Naive B cell (primary cell): ENCODE results near the gene ETV5. TPM values are rescaled to one million over a fixed set of nuclear protein-coding genes. Genes with fewer than 3 reads are reported as not detected.
"Not testable (repeated sequence)": the region's sequence is repeated elsewhere in the genome, so short reads cannot be mapped to it uniquely, and the experiment has no call there.

Experiments used
- ATAC-seq, 2 donors: fragments of 150-1000 bp; cut with Tn5 transposase; 2 replicates each; pipeline ENCODE4 v1.10.0; 2021; ENCODE audit warnings: low read depth in 2 of 2, mild to moderate bottlenecking in 2 of 2, moderate library complexity in 2 of 2
- DNase-seq: peaks from one replicate; pipeline ENCODE4 v3.0.0; 2022
- H3K27ac Mint-ChIP-seq, 6 donors: one replicate each; pipeline ENCODE4 v1.8.0; 2020 to 2022; ENCODE audit warnings: mild to moderate bottlenecking in 6 of 6, mixed read lengths in 6 of 6, moderate library complexity in 5 of 6, inconsistent platforms in 2 of 6
- H3K27me3 Mint-ChIP-seq, 3 donors: one replicate each; pipeline ENCODE4 v1.8.0; 2021 to 2022; ENCODE audit warnings: mixed read lengths in 3 of 3, mild to moderate bottlenecking in 1 of 3
- H3K36me3 Mint-ChIP-seq, 2 donors: one replicate each; pipeline ENCODE4 v1.8.0; 2020 to 2022; ENCODE audit warnings: mixed read lengths in 2 of 2, inconsistent platforms in 1 of 2, mild to moderate bottlenecking in 1 of 2
- H3K4me1 Mint-ChIP-seq, 3 donors: one replicate each; pipeline ENCODE4 v1.8.0; 2020 to 2022; ENCODE audit warnings: mixed read lengths in 3 of 3, inconsistent platforms in 1 of 3, mild to moderate bottlenecking in 1 of 3, moderate library complexity in 1 of 3
- H3K4me3 Mint-ChIP-seq, 8 donors: one replicate each; pipeline ENCODE4 v1.8.0; 2020 to 2022; ENCODE audit warnings: mild to moderate bottlenecking in 8 of 8, mixed read lengths in 8 of 8, moderate library complexity in 8 of 8, inconsistent platforms in 2 of 8
- H3K9me3 Mint-ChIP-seq, 7 donors: one replicate each; pipeline ENCODE4 v1.8.0; 2020 to 2022; ENCODE audit warnings: mixed read lengths in 7 of 7, mild to moderate bottlenecking in 5 of 7, inconsistent platforms in 2 of 7, moderate library complexity in 1 of 7
- polyA plus RNA-seq, 6 donors: library from polyadenylated mRNA; unstranded; fragments of 300-500 nt; fragmentation: Illumina TruSeq; gene quantifications; one replicate each; pipeline ENCODE4 v1.2.3, GENCODE V29; 2021; ENCODE audit warnings: low read depth in 6 of 6

The ETV5 gene
- polyA plus RNA-seq, 6 donors from 2014 or later = 0.96 to 1.7 (median 1.1) TPM

- Mint-ChIP-seq H3K9me3 (peaks cover 0 to 12% (median 7%) of the 10 kb centered on the region in 7 donors), H3K36me3 (peaks cover 0 to 5% of the 10 kb centered on the region in 2 donors), H3K27me3 (peaks cover 14 to 19% (median 19%) of the 10 kb centered on the region in 3 donors), H3K27ac (no peak overlapping the region), H3K4me3 (no peak overlapping the region), H3K4me1 (no peaks in the 10 kb centered on the region)
- DNase-seq = no peak
- no peak for ATAC-seq
Measured at GRCh38 chr3:186042521-186043202, 66.2 kb downstream of the ETV5 start.

- H3K4me1 Mint-ChIP-seq = no peaks in the 10 kb centered on the region
- no peak overlapping the region for H3K4me3 Mint-ChIP-seq
- H3K27ac Mint-ChIP-seq = no peak overlapping the region
- no peak for ATAC-seq
- H3K36me3 Mint-ChIP-seq = peaks cover 0 to 5% of the 10 kb centered on the region in 2 donors
- peaks cover 0 to 16% (median 7%) of the 10 kb centered on the region in 7 donors for H3K9me3 Mint-ChIP-seq
- DNase-seq = no peak
- H3K27me3 Mint-ChIP-seq = peaks cover 14 to 24% (median 19%) of the 10 kb centered on the region in 3 donors
Measured at GRCh38 chr3:186042036-186042435, 66.9 kb downstream of the ETV5 start.

- no peak overlapping the region for H3K4me3 Mint-ChIP-seq
- DNase-seq (no peak), ATAC-seq (no peak)
- H3K36me3 Mint-ChIP-seq = peaks cover 0 to 5% of the 10 kb centered on the region in 2 donors
- no peaks in the 10 kb centered on the region for H3K4me1 Mint-ChIP-seq
- peaks cover 13 to 15% (median 13%) of the 10 kb centered on the region in 3 donors for H3K27me3 Mint-ChIP-seq
- no peak overlapping the region for H3K27ac Mint-ChIP-seq
- peaks cover 0 to 16% (median 7%) of the 10 kb centered on the region in 7 donors for H3K9me3 Mint-ChIP-seq
Measured at GRCh38 chr3:186038360-186038759, 70.5 kb downstream of the ETV5 start.

GRCh38 chr3:186035277-186035676 lies 73.6 kb downstream of the ETV5 start:
- Mint-ChIP-seq H3K9me3 (peaks cover 0 to 16% (median 7%) of the 10 kb centered on the region in 7 donors), H3K27ac (no peak overlapping the region), H3K4me3 (no peak overlapping the region), H3K27me3 (peaks cover 0 to 10% (median 0%) of the 10 kb centered on the region in 3 donors), H3K36me3 (peaks cover 0 to 5% of the 10 kb centered on the region in 2 donors), H3K4me1 (no peaks in the 10 kb centered on the region)
- DNase-seq (no peak), ATAC-seq (no peak)

GRCh38 chr3:186032321-186032720 lies 76.6 kb downstream of the ETV5 start:
- no peak overlapping the region for H3K4me3 Mint-ChIP-seq
- peaks cover 0 to 1% (median 0%) of the 10 kb centered on the region in 7 donors for H3K9me3 Mint-ChIP-seq
- no peaks in the 10 kb centered on the region for H3K36me3 Mint-ChIP-seq
- H3K27me3 Mint-ChIP-seq = peaks cover 0 to 6% (median under 1%) of the 10 kb centered on the region in 3 donors
- DNase-seq = no peak
- no peak overlapping the region for H3K27ac Mint-ChIP-seq
- no peak for ATAC-seq
- no peaks in the 10 kb centered on the region for H3K4me1 Mint-ChIP-seq

GRCh38 chr3:186025993-186026392 lies 82.9 kb downstream of the ETV5 start:
- not testable (repeated sequence) for ATAC-seq, H3K4me3 Mint-ChIP-seq, H3K4me1 Mint-ChIP-seq, DNase-seq, H3K27ac Mint-ChIP-seq, H3K9me3 Mint-ChIP-seq, H3K36me3 Mint-ChIP-seq
- H3K27me3 Mint-ChIP-seq = peaks cover 5 to 15% (median 13%) of the 10 kb centered on the region in 3 donors

GRCh38 chr3:186025161-186025560 lies 83.7 kb downstream of the ETV5 start:
- Mint-ChIP-seq H3K9me3 (no peaks in the 10 kb centered on the region), H3K36me3 (no peaks in the 10 kb centered on the region), H3K27ac (peak overlapping the region in 1 of 6 donors; percentile 14), H3K27me3 (peaks cover 5 to 15% (median 12%) of the 10 kb centered on the region in 3 donors), H3K4me1 (no peaks in the 10 kb centered on the region), H3K4me3 (peak overlapping the region in 1 of 8 donors; percentile 18)
- ATAC-seq = no peak
- DNase-seq = no peak

- ATAC-seq = no peak
- peaks cover 5 to 15% (median 7%) of the 10 kb centered on the region in 3 donors for H3K27me3 Mint-ChIP-seq
- no peaks in the 10 kb centered on the region for H3K9me3 Mint-ChIP-seq
- H3K4me3 Mint-ChIP-seq = no peak overlapping the region
- H3K36me3 Mint-ChIP-seq = no peaks in the 10 kb centered on the region
- no peaks in the 10 kb centered on the region for H3K4me1 Mint-ChIP-seq
- no peak overlapping the region for H3K27ac Mint-ChIP-seq
- no peak for DNase-seq
Measured at GRCh38 chr3:186024210-186024609, 84.7 kb downstream of the ETV5 start.

- no peak overlapping the region for H3K4me3 Mint-ChIP-seq
- no peaks in the 10 kb centered on the region for H3K36me3 Mint-ChIP-seq
- no peaks in the 10 kb centered on the region for H3K9me3 Mint-ChIP-seq
- peaks cover 7 to 17% (median 11%) of the 10 kb centered on the region in 3 donors for H3K27me3 Mint-ChIP-seq
- no peak for ATAC-seq
- H3K27ac Mint-ChIP-seq = no peak overlapping the region
- no peaks in the 10 kb centered on the region for H3K4me1 Mint-ChIP-seq
- DNase-seq = no peak
Measured at GRCh38 chr3:186022931-186023330, 86.0 kb downstream of the ETV5 start.

GRCh38 chr3:186021673-186022362 lies 87.1 kb downstream of the ETV5 start:
- Mint-ChIP-seq H3K9me3 (no peaks in the 10 kb centered on the region), H3K27me3 (peaks cover 11 to 22% (median 15%) of the 10 kb centered on the region in 3 donors), H3K4me1 (no peaks in the 10 kb centered on the region), H3K27ac (no peak overlapping the region), H3K4me3 (no peak overlapping the region), H3K36me3 (no peaks in the 10 kb centered on the region)
- ATAC-seq (no peak), DNase-seq (no peak)

GRCh38 chr3:186021250-186021649 lies 87.6 kb downstream of the ETV5 start:
- H3K4me3 Mint-ChIP-seq, H3K36me3 Mint-ChIP-seq, H3K27ac Mint-ChIP-seq, H3K4me1 Mint-ChIP-seq, H3K9me3 Mint-ChIP-seq, ATAC-seq, DNase-seq: not testable (repeated sequence)
- H3K27me3 Mint-ChIP-seq = peaks cover 11 to 17% (median 17%) of the 10 kb centered on the region in 3 donors

GRCh38 chr3:186019288-186019687 lies 89.6 kb downstream of the ETV5 start:
- H3K4me1 Mint-ChIP-seq, ATAC-seq, H3K9me3 Mint-ChIP-seq, H3K36me3 Mint-ChIP-seq, H3K27ac Mint-ChIP-seq, DNase-seq: not testable (repeated sequence)
- Mint-ChIP-seq H3K27me3 (peaks cover 10 to 29% (median 14%) of the 10 kb centered on the region in 3 donors), H3K4me3 (peak overlapping the region in 1 of 8 donors; percentile 61)

- Mint-ChIP-seq H3K4me3 (no peak overlapping the region), H3K27ac (no peak overlapping the region), H3K9me3 (peaks cover 0 to 6% (median 0%) of the 10 kb centered on the region in 7 donors), H3K4me1 (no peaks in the 10 kb centered on the region), H3K36me3 (peaks cover 0 to 3% of the 10 kb centered on the region in 2 donors), H3K27me3 (peaks cover 27 to 47% (median 31%) of the 10 kb centered on the region in 3 donors)
- ATAC-seq (no peak), DNase-seq (no peak)
Measured at GRCh38 chr3:186014866-186015265, 94.0 kb downstream of the ETV5 start.

- Mint-ChIP-seq H3K27ac (no peak overlapping the region), H3K4me3 (no peak overlapping the region), H3K27me3 (peaks cover 30 to 47% (median 31%) of the 10 kb centered on the region in 3 donors), H3K36me3 (peaks cover 0 to 3% of the 10 kb centered on the region in 2 donors), H3K9me3 (peaks cover 0 to 6% (median 0%) of the 10 kb centered on the region in 7 donors), H3K4me1 (no peaks in the 10 kb centered on the region)
- no peak for ATAC-seq
- DNase-seq = no peak
Measured at GRCh38 chr3:186013312-186013711, 95.6 kb downstream of the ETV5 start.
